GM21515 (cell line): ENCODE measurements around the gene ROBO1.

Source experiments
- ATAC-seq: cut with Tn5 transposase; IDR thresholded peaks from one replicate; pipeline ENCODE4 v1.9.1; 2021; ENCODE audit not compliant: unreplicated experiment

The ROBO1 gene

GRCh38 chr3:78820542-78820941 lies 947.3 kb downstream of the ROBO1 start:
- ATAC-seq: no peak

GRCh38 chr3:78818161-78818985 lies 949.4 kb downstream of the ROBO1 start:
- no peak for ATAC-seq

GRCh38 chr3:78814893-78815562 lies 952.8 kb downstream of the ROBO1 start:
- ATAC-seq: no peak

GRCh38 chr3:78812166-78812565 lies 955.6 kb downstream of the ROBO1 start:
- ATAC-seq: no peak

GRCh38 chr3:78809966-78810365 lies 957.8 kb downstream of the ROBO1 start:
- ATAC-seq: no peak

GRCh38 chr3:78804251-78805037 lies 963.4 kb downstream of the ROBO1 start:
- no peak for ATAC-seq

GRCh38 chr3:78802562-78802930 lies 965.3 kb downstream of the ROBO1 start:
- ATAC-seq: no peak

GRCh38 chr3:78801926-78802561 lies 965.8 kb downstream of the ROBO1 start:
- no peak for ATAC-seq

- no peak for ATAC-seq
Observed at GRCh38 chr3:78799681-78800080, 968.1 kb downstream of the ROBO1 start.

GRCh38 chr3:78798266-78798832 lies 969.4 kb downstream of the ROBO1 start:
- ATAC-seq: no peak

GRCh38 chr3:78794431-78794830 lies 973.4 kb downstream of the ROBO1 start:
- no peak for ATAC-seq

- ATAC-seq: no peak
Observed at GRCh38 chr3:78792733-78793132, 975.1 kb downstream of the ROBO1 start.

- no peak for ATAC-seq
Observed at GRCh38 chr3:78792212-78792611, 975.6 kb downstream of the ROBO1 start.

GRCh38 chr3:78791753-78792152 lies 976.0 kb downstream of the ROBO1 start:
- no peak for ATAC-seq

GRCh38 chr3:78788839-78789238 lies 979.0 kb downstream of the ROBO1 start:
- ATAC-seq: no peak

GRCh38 chr3:78785004-78785403 lies 982.8 kb downstream of the ROBO1 start:
- no peak for ATAC-seq

- ATAC-seq: no peak
Observed at GRCh38 chr3:78781351-78781750, 986.4 kb downstream of the ROBO1 start.

- ATAC-seq: no peak
Observed at GRCh38 chr3:78765671-78766485, 1001.9 kb downstream of the ROBO1 start.

- no peak for ATAC-seq
Observed at GRCh38 chr3:78764634-78765033, 1003.2 kb downstream of the ROBO1 start.

- no peak for ATAC-seq
Observed at GRCh38 chr3:78762121-78762520, 1005.7 kb downstream of the ROBO1 start.
